HepG2 (cell line): Measurements from ENCODE around the gene PLA2G4A. TPM values are rescaled to one million over a fixed set of nuclear protein-coding genes. Genes with fewer than 3 reads are reported as not detected.

Experiments used
- ATRX ChIP-seq: sonication (generic); formaldehyde crosslinking; IDR thresholded peaks from 2 replicates; pipeline ENCODE4 v1.4.0; 2020; ENCODE audit warnings: missing genetic modification reagents, borderline replicate concordance
- NFAT5 ChIP-seq: sonication (generic); formaldehyde crosslinking; IDR thresholded peaks from 2 replicates; pipeline ENCODE4 v1.4.0; 2020; ENCODE audit warnings: missing genetic modification reagents
- ZBTB49 ChIP-seq: sonication (generic); formaldehyde crosslinking; IDR thresholded peaks from 2 replicates; pipeline ENCODE4 v1.4.0; 2020; ENCODE audit warnings: missing genetic modification reagents, borderline replicate concordance
- ZNF33A ChIP-seq: sonication (generic); formaldehyde crosslinking; IDR thresholded peaks from 2 replicates; pipeline ENCODE4 v1.5.1; 2020; ENCODE audit warnings: missing genetic modification reagents, mild to moderate bottlenecking, moderate library complexity, borderline replicate concordance
- ZNF576 ChIP-seq: sonication (generic); formaldehyde crosslinking; IDR thresholded peaks from 2 replicates; pipeline ENCODE4 v1.4.0; 2020; ENCODE audit warnings: mild to moderate bottlenecking, missing genetic modification reagents
- polyA plus RNA-seq, 8 experiments: library from polyadenylated mRNA; depleted of rRNA in 3 of 8; stranded (reverse) in 7 of 8; unstranded in 1 of 8; fragments of >200 nt; fragmentation: Illumina TruSeq in 4 of 8; extraction: Trizol in 4 of 8; gene quantifications; 2 replicates each; pipeline versions ENCODE4 v1.2.1 to v1.2.3, GENCODE V29; 2011 to 2016; ENCODE audit warnings: low read depth in 4 of 8, missing spikeins in 1 of 8, mixed read lengths in 1 of 8; ENCODE audit not compliant: insufficient read depth in 1 of 8
- total RNA-seq, 5 experiments: library from RNA; depleted of rRNA; stranded (reverse); fragments of >200 nt; fragmentation: Illumina TruSeq; extraction: Trizol; gene quantifications; 2 replicates each; pipeline ENCODE4 v1.2.3, GENCODE V29; 2016; ENCODE audit warnings: low read depth in 1 of 5
- TF ChIP-seq, protein P1 (sequence below): sonication (generic); formaldehyde crosslinking; IDR thresholded peaks from 2 replicates; pipeline ENCODE4 v1.8.0; 2022; ENCODE audit warnings: missing genetic modification reagents, mild to moderate bottlenecking, borderline replicate concordance

PLA2G4A gene
- total and polyA plus RNA-seq, 2 of the 13 experiments (the other 11 are each of a cell fraction or from before 2014, with no cell fraction given): not detected

DNA sequence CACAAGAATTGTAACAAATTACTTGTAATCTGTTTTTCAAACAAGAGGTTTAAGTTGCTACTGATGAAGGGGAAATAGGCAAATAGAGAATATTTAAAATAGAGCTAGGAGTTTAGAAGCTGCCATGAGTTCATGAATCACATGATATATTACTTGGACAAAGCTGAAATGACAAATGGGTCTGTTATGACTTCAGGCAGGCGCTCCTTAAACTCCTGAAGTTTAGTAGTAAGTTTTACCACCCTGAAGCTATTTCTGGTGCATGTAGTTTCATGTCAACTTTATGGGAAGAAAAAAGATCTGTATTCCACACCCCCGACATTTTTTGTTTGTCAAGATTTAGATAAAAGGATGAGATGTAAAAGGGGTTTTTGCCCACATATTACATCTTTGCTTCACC is 58.5 kb downstream of the PLA2G4A start (continued):
- TF ChIP-seq ZBTB49 (CRISPR knock-in tag): no peak
- TF ChIP-seq NFAT5 (CRISPR knock-in tag): no peak
- no peak for TF ChIP-seq ZNF33A (CRISPR knock-in tag)
- TF ChIP-seq, protein P1, sequence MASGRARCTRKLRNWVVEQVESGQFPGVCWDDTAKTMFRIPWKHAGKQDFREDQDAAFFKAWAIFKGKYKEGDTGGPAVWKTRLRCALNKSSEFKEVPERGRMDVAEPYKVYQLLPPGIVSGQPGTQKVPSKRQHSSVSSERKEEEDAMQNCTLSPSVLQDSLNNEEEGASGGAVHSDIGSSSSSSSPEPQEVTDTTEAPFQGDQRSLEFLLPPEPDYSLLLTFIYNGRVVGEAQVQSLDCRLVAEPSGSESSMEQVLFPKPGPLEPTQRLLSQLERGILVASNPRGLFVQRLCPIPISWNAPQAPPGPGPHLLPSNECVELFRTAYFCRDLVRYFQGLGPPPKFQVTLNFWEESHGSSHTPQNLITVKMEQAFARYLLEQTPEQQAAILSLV (CRISPR knock-in tag): no peak
- TF ChIP-seq ZNF576 (CRISPR knock-in tag): no peak
- TF ChIP-seq ATRX (CRISPR knock-in tag): no peak
